IMR-90 (cell line): Measurements from ENCODE around the gene EIF6.

ENCODE experiments used
- BHLHE40 ChIP-seq: fragments of 150-350 bp; IDR thresholded peaks from 2 replicates; pipeline ENCODE4 v1.6.1; 2016; ENCODE audit warnings: mild to moderate bottlenecking, low read depth, low read length
- CTCF ChIP-seq: conservative IDR thresholded peaks from 2 replicates; pipeline ENCODE4 v1.5.1; 2012; ENCODE audit warnings: mild to moderate bottlenecking, low read depth, low read length, improper control_type of control experiment
- MAFK ChIP-seq: IDR thresholded peaks from 2 replicates; pipeline ENCODE4 v1.6.1; 2012; ENCODE audit warnings: low read depth, low read length, improper control_type of control experiment
- USF2 ChIP-seq: fragments of 150-350 bp; IDR thresholded peaks from 2 replicates; pipeline ENCODE4 v1.6.1; 2017; ENCODE audit warnings: mild to moderate bottlenecking, antibody characterized with exemption, low read length, low read depth

GRCh38 chr20:35288325-35289060 lies 3.9 kb upstream of the EIF6 start:
- TF ChIP-seq CTCF (no peak), BHLHE40 (no peak), USF2 (no peak), MAFK (no peak)
